Esophagus squamous epithelium (tissue), 5 donors: ENCODE results near the gene ITPKB. TPM values are rescaled to one million over a fixed set of nuclear protein-coding genes. Genes with fewer than 3 reads are reported as not detected.

Source experiments
- DNase-seq: peaks from one replicate; lab custom pipeline; 2025; lab: John Stamatoyannopoulos, UW
- H3K27ac ChIP-seq, 4 donors: fragments of 200-600 bp; sonication (generic); one replicate each; pipeline ENCODE4 v1.5.1; 2016 to 2019; ENCODE audit warnings: mild to moderate bottlenecking in 1 of 4
- H3K27me3 ChIP-seq, 4 donors: fragments of 200-600 bp; sonication (generic); 1 replicate in 3 of 4; 2 replicates in 1 of 4; pipeline versions ENCODE4 v1.5.1 to v1.6.0; 2017 to 2021; ENCODE audit warnings: antibody characterized with exemption in 1 of 4
- H3K36me3 ChIP-seq, 3 donors: fragments of 200-600 bp; sonication (generic); one replicate each; pipeline ENCODE4 v1.5.1; 2016 to 2019
- H3K4me1 ChIP-seq, 3 donors: fragments of 200-600 bp; sonication (generic); one replicate each; pipeline ENCODE4 v1.5.1; 2017 to 2019
- H3K4me3 ChIP-seq, 4 donors: fragments of 200-600 bp; sonication (generic); 1 replicate in 3 of 4; 2 replicates in 1 of 4; pipeline ENCODE4 v1.5.1; 2016 to 2019; ENCODE audit warnings: mild to moderate bottlenecking in 2 of 4, moderate library complexity in 1 of 4
- H3K9me3 ChIP-seq, 3 donors: fragments of 200-600 bp; sonication (generic); one replicate each; pipeline ENCODE4 v1.5.1; 2016 to 2019
- POLR2A ChIP-seq, 4 donors: fragments of 450-650 bp; IDR thresholded peaks; one replicate each; pipeline ENCODE4 v1.6.1; 2017; ENCODE audit warnings: antibody characterized with exemption in 4 of 4, mild to moderate bottlenecking in 4 of 4, moderate library complexity in 3 of 4
- WGBS, 2 donors: methylation state at CpG; one replicate each; pipeline ENCODE4 v1.1.5; 2018; 5-methylcytosine and 5-hydroxymethylcytosine counted together
- intact Hi-C: fragments of 100-400 bp; cut with DNase I; formaldehyde crosslinking; loops from one replicate; pipeline ENCODE4 v1.15.0; 2022
- total RNA-seq, 4 donors: library from RNA; depleted of rRNA; stranded (reverse); fragments of >200 nt; gene quantifications; one replicate each; pipeline ENCODE4 v1.1.0, GENCODE V29; 2016
- TF ChIP-seq, protein P1 (sequence below), 6 experiments: fragments of 450-650 bp in 4 of 6; fragments of 200-600 bp in 2 of 6; sonication (generic) in 2 of 6; IDR thresholded peaks; one replicate each; pipeline ENCODE4 v1.5.1; 2016 to 2019; ENCODE audit warnings: antibody characterized with exemption in 6 of 6, mild to moderate bottlenecking in 4 of 6, moderate library complexity in 4 of 6
- donor health status: DM: yes; HTN: yes; CAD: no.

Gene ITPKB
- total RNA-seq, 4 donors from 2014 or later, result 10.7 to 22.3 (median 15.9) TPM

GRCh38 chr1:226589008-226589733, 149.9 kb downstream of the ITPKB start:
- DNase-seq, result no peak
- TF ChIP-seq, protein P1, sequence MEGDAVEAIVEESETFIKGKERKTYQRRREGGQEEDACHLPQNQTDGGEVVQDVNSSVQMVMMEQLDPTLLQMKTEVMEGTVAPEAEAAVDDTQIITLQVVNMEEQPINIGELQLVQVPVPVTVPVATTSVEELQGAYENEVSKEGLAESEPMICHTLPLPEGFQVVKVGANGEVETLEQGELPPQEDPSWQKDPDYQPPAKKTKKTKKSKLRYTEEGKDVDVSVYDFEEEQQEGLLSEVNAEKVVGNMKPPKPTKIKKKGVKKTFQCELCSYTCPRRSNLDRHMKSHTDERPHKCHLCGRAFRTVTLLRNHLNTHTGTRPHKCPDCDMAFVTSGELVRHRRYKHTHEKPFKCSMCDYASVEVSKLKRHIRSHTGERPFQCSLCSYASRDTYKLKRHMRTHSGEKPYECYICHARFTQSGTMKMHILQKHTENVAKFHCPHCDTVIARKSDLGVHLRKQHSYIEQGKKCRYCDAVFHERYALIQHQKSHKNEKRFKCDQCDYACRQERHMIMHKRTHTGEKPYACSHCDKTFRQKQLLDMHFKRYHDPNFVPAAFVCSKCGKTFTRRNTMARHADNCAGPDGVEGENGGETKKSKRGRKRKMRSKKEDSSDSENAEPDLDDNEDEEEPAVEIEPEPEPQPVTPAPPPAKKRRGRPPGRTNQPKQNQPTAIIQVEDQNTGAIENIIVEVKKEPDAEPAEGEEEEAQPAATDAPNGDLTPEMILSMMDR (IDR thresholded peaks at IDR 0.05), result no peak
- TF ChIP-seq POLR2A (IDR thresholded peaks at IDR 0.05), result no peak
- intact Hi-C loops, result no loop called here
- Histone ChIP-seq H3K27ac (peak overlapping the region in 2 of 4 donors; percentile 50 to 53), H3K4me3 (no peak overlapping the region), H3K36me3 (no peaks in the 10 kb centered on the region), H3K27me3 (no peaks in the 10 kb centered on the region), H3K9me3 (no peaks in the 10 kb centered on the region), H3K4me1 (peaks cover 0 to 13% (median 4%) of the 10 kb centered on the region in 3 donors)
- whole genome bisulfite sequencing, 2 donors, result 67 to 69% methylated on average over 1 to 10 of the region's 11 CpGs

DNA sequence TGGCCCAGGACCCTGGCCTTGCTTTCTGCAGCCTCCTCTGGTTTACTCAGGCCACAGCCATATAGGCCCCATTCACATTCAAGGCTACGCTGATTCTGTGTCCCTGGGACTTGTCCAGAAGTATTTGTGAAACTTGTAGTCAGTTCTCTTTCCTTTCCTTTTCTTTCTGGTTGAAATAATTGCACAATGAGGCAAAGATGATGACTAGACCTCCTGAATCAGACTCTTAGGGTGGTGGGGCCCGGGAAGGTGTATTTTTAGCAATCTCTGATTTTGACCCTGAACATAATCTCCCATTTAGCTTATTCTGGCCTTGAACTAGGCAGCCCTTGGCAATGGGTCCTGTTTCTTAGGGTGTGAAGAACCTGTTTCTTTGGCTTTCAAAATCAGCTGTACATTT, 150.6 kb downstream of the ITPKB start:
- H3K4me3 ChIP-seq, result no peak overlapping the region
- peak overlapping the region in 2 of 4 donors; percentile 50 to 53 for H3K27ac ChIP-seq
- TF ChIP-seq POLR2A (IDR thresholded peaks at IDR 0.05), result no peak
- TF ChIP-seq, protein P1 (IDR thresholded peaks at IDR 0.05), result no peak
- WGBS, 2 donors, result 62 to 84% methylated on average over 2 of the region's 2 CpGs
- no peaks in the 10 kb centered on the region for H3K9me3 ChIP-seq
- H3K36me3 ChIP-seq, result no peaks in the 10 kb centered on the region
- H3K27me3 ChIP-seq, result no peaks in the 10 kb centered on the region
- no peak for DNase-seq
- peaks cover 0 to 13% (median 4%) of the 10 kb centered on the region in 3 donors for H3K4me1 ChIP-seq
- intact Hi-C loops, result no loop called here

DNA sequence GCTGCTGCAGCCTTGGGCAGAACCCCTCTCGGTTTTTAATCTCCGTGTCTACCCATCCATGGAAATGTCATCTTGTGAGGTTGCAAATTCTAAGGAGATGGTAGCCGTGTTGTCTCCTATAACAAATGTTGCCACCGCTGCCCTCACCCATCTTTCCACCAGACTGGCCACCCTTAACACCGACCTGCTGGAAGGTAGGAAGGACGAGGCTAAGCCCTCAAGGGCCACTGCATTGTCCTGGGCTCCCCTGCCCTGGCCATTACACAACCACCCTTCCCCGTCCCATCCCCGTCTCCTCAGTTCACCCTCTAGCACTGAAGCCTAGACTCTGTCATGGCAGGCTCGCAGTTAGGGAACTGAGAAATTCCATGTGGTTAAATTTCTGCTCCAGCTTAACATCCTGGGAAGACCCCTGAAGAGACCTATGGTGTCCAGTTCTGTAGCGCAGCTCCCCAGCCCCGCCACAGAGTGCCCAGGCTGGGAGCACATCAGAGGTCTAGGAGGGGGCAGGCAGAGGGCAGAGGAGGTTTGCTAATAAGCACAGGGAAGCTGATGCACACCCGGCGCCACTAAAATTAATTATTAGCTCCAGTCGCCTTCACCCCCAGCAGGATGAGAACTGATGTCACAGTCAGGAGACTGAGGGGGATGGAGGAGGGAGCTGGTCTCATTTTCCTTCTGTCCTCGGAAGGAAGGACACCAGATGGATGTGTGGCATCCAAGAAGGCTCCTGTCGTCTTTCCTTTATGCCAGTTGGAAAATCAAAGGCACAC, 152.2 kb downstream of the ITPKB start:
- H3K27ac ChIP-seq, result no peak overlapping the region
- no peaks in the 10 kb centered on the region for H3K27me3 ChIP-seq
- no peak for DNase-seq
- 80% methylated on average over 11 to 16 of the region's 16 CpGs for WGBS, 2 donors
- H3K4me1 ChIP-seq, result peaks cover 0 to 13% (median 4%) of the 10 kb centered on the region in 3 donors
- no peaks in the 10 kb centered on the region for H3K36me3 ChIP-seq
- TF ChIP-seq, protein P1 (IDR thresholded peaks at IDR 0.05), result no peak
- TF ChIP-seq POLR2A (IDR thresholded peaks at IDR 0.05), result no peak
- no peaks in the 10 kb centered on the region for H3K9me3 ChIP-seq
- intact Hi-C loops, result no loop called here
- no peak overlapping the region for H3K4me3 ChIP-seq

DNA sequence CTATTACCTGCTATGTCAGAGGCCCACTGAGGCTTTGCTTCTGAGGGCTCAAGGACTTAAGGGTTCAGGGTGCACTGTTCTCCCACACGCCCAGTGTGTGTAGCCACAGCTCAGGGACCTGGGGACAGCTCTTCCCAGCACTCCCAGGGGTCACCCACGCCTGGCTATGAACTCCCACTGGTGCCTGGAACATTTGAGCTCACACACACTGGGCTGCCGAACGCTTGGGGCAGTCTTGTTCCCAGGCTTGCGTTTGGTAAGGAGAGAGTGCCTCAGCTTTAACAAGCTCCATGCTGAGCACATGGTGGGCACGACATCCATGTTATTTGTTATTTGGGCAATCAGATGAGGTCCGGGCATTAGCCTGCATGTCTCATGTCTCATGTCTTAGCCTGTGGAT, 153.0 kb downstream of the ITPKB start:
- no peaks in the 10 kb centered on the region for H3K36me3 ChIP-seq
- WGBS, 2 donors, result 100% methylated on average over 2 of the region's 7 CpGs
- H3K4me1 ChIP-seq, result peaks cover 0 to 13% (median 4%) of the 10 kb centered on the region in 3 donors
- H3K27me3 ChIP-seq, result no peaks in the 10 kb centered on the region
- H3K4me3 ChIP-seq, result no peak overlapping the region
- intact Hi-C loops, result no loop called here
- TF ChIP-seq, protein P1 (IDR thresholded peaks at IDR 0.05), result no peak
- TF ChIP-seq POLR2A (IDR thresholded peaks at IDR 0.05), result no peak
- no peak for DNase-seq
- no peaks in the 10 kb centered on the region for H3K9me3 ChIP-seq
- no peak overlapping the region for H3K27ac ChIP-seq

- no peak overlapping the region for H3K4me3 ChIP-seq
- intact Hi-C loops, result no loop called here
- no peaks in the 10 kb centered on the region for H3K9me3 ChIP-seq
- TF ChIP-seq POLR2A (IDR thresholded peaks at IDR 0.05), result no peak
- TF ChIP-seq, protein P1 (IDR thresholded peaks at IDR 0.05), result no peak
- no peaks in the 10 kb centered on the region for H3K36me3 ChIP-seq
- DNase-seq, result no peak
- no peaks in the 10 kb centered on the region for H3K27me3 ChIP-seq
- peaks cover 0 to 11% (median 4%) of the 10 kb centered on the region in 3 donors for H3K4me1 ChIP-seq
- WGBS, 2 donors, result 57 to 66% methylated on average over 2 to 3 of the region's 3 CpGs
- no peak overlapping the region for H3K27ac ChIP-seq
Measured at GRCh38 chr1:226584164-226584563, 154.9 kb downstream of the ITPKB start.
